Fibroblast of the aortic adventitia (primary cell): ENCODE measurements around the gene B2M. TPM values are rescaled to one million over a fixed set of nuclear protein-coding genes. Genes with fewer than 3 reads are reported as not detected.
A peak's percentile ranks its signal among the peaks of the same experiment; 100 is the strongest.
"Not testable (repeated sequence)": the region's sequence is repeated elsewhere in the genome, so short reads cannot be mapped to it uniquely, and the experiment has no call there.

Experiments used
- DNase-seq: peaks from one replicate; pipeline ENCODE4 v3.0.0-alpha.2; 2010; ENCODE audit warnings: low read depth
- H3K4me3 ChIP-seq: 2 replicates; pipeline ENCODE4 v1.5.1; 2011; ENCODE audit warnings: low read depth, mild to moderate bottlenecking, control low read depth, low read length, moderate library complexity
- CTCF ChIP-seq: IDR thresholded peaks from 2 replicates; pipeline ENCODE4 v1.5.1; 2011; ENCODE audit warnings: mild to moderate bottlenecking, low read length, control low read depth, inconsistent platforms; ENCODE audit not compliant: insufficient read depth
- small RNA-seq: library from RNA; depleted of rRNA; stranded (forward); fragments of <200 nt; gene quantifications from one replicate; pipeline ENCODE3, GENCODE V24; 2012
- total RNA-seq: library from RNA; depleted of rRNA; stranded (reverse); fragments of >200 nt; gene quantifications from 2 replicates; pipeline ENCODE4 v1.2.3, GENCODE V29; 2012; ENCODE audit warnings: low replicate concordance

B2M gene
- total RNA-seq, 1 donor = 3,757 TPM

DNA sequence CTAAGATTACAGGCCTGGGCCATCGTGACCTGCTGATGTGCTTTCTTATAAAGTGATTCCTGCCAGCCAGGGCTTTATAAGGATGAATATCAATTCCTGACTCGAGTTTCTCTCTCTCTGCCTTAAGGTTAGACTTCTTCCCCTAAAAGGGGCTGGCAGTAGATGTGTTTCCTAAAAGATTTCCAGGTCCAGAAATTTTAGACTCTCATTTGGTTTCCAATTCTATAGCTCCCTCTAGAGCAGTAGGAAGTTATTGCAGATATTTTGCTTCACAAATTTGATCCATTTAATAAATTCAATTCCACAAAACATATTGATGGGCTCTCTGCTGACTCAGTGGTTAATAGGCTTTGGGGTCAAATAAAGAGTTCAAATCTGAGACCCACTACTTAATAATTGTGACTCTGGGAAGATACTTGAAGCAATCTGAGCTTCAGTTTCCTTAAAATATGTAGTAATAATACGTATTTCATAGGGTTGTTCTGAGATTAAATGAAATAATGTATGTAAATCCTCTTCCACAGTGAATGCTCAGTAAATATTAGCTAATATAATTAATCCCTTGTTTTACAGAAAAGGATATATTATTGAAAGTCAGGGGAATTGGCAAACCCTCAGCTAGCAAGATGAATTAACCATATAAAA lies 27.1 kb downstream of the B2M start:
- no peak overlapping the region for H3K4me3 ChIP-seq
- peak; percentile 86 for DNase-seq

DNA sequence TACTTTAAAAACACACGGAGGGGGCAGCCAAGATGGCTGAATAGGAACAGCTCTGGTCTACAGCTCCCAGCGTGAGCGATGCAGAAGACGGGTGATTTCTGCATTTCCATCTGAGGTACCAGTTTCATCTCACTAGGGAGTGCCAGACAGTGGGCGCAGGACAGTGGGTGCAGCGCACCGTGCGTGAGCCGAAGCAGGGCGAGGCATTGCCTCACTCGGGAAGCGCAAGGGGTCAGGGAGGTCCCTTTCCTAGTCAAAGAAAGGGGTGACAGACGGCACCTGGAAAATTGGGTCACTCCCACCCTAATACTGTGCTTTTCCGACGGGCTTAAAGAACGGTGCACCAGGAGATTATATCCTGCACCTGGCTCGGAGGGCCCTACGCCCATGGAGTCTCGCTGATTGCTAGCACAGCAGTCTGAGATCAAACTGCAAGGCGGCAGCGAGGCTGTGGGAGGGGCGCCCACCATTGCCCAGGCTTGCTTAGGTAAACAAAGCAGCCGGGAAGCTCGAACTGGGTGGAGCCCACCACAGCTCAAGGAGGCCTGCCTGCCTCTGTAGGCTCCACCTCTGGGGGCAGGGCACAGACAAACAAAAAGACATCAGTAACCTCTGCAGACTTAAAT lies 28.0 kb downstream of the B2M start:
- H3K4me3 ChIP-seq, DNase-seq: not testable (repeated sequence)

More for the DNA sequence above, 27.1 kb downstream of the B2M start:
- peak; percentile 73 for TF ChIP-seq CTCF

- DNase-seq, H3K4me3 ChIP-seq: not testable (repeated sequence)
Observed at GRCh38 chr15:44743454-44743853, 32.1 kb downstream of the B2M start.

DNA sequence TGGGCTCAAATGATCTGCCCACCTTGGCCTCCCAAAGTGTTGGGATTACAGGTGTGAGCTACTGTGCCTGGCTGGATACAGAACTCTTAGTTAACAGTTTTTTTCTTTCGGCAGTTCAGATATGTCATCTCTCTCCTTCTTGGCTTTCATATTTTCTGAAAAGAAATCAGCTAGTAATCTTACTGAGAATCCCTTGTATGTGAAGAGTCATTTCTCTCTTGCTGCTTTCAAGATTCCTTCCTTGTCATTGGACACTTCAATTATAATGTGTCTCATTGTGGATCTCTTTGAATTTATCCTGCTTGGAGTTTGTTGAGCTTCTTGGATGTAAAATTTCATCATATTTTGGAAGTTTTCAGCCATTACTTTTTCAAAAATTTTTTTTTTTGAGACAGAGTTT lies 42.0 kb downstream of the B2M start:
- TF ChIP-seq CTCF = no peak
- H3K4me3 ChIP-seq = no peak overlapping the region
- no peak for DNase-seq

- no peak overlapping the region for H3K4me3 ChIP-seq
Observed at GRCh38 chr15:44763187-44763586, 51.9 kb downstream of the B2M start.

DNA sequence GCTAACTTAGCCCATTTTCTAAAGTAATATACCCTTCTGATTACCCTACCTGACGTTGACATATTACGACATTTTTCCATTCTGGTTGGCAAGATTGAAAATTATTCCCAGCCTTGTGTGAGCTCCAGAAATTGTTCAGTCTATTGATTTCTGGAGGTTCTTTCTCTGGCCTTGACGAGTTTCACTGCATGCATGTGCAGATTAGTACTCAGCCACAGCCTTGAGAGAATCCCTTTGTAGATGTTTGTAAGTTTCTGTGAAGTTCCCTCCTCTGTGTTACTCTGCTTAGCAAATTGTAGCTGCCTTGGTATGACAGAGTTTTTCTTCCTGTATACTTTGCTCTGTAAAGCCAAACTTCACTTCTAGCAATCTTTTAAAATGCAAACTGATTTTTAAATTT lies 52.5 kb downstream of the B2M start:
- TF ChIP-seq CTCF = no peak
- H3K4me3 ChIP-seq = no peak overlapping the region
- DNase-seq = no peak

More at GRCh38 chr15:44763187-44763586, 51.9 kb downstream of the B2M start:
- DNase-seq = no peak
- TF ChIP-seq CTCF = no peak

DNA sequence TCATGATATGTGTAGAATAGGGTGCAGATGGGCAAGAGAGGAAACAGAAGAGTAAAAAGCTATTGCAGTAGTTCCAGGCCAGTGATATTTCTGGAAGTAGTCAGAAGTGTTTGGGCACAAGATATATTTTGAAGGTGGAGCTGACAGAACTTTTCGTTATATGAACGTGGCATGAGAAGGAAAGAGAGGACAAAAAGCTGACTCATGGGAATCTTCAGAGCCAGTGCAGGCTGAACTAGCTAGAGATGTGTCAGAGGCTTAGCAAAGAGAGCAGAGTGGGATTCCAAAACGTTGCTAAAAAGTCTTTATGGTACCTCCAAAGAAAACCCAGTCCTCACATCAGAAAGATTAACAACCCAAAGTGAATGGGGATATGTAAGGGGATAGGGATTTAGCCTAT lies 53.7 kb downstream of the B2M start:
- DNase-seq = no peak
- no peak for TF ChIP-seq CTCF
- no peak overlapping the region for H3K4me3 ChIP-seq

Small RNA genes lying within 50 kb of the gene (small RNA-seq; reads per million reads assigned to genes)
- gene RF00019 = not detected

Other genes starting within 250 kb of the B2M start
- 36.7 and 62.9 TPM in 2 replicates for gene EIF3J, start 174.4 kb upstream of the B2M start, total RNA-seq
- gene SPG11, start 47.9 kb upstream of the B2M start, total RNA-seq = 67.5 and 84.8 TPM in 2 replicates
- gene PATL2, start 194 bp upstream of the B2M start, total RNA-seq = 0.72 and 0.82 TPM in 2 replicates
- 9.5 and 17.9 TPM in 2 replicates for gene TRIM69, start 25.0 kb downstream of the B2M start, total RNA-seq
- not detected in 2 replicates for gene TERB2, start 245.2 kb downstream of the B2M start, total RNA-seq